ENCODE measurements around the gene SVEP1.

Gene SVEP1

DNA sequence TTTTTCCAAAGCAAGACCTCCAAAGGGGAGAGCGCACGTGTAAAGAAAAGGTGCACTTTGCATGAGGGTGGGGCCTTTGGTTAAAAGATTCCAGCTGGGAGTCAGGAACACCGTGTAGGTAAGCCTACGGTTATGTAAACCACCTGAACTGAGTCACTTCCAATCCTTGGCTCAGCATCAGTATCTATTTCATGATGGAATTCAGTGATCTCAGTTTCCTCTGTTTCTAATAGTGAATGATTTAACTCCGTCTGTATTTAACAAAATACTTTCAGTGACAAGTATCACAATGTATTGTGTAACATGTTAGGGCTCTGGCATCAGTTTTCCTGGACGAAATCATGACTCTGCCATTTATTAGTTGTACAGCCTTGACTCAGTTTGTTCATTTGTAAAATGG is 1.3 kb upstream of the SVEP1 start:
- DNase-seq (ENCODE audit: low read depth): no peak
- no peak overlapping the region for H3K4me3 ChIP-seq (ENCODE audit: low read depth, low read length)
- TF ChIP-seq, protein P1, sequence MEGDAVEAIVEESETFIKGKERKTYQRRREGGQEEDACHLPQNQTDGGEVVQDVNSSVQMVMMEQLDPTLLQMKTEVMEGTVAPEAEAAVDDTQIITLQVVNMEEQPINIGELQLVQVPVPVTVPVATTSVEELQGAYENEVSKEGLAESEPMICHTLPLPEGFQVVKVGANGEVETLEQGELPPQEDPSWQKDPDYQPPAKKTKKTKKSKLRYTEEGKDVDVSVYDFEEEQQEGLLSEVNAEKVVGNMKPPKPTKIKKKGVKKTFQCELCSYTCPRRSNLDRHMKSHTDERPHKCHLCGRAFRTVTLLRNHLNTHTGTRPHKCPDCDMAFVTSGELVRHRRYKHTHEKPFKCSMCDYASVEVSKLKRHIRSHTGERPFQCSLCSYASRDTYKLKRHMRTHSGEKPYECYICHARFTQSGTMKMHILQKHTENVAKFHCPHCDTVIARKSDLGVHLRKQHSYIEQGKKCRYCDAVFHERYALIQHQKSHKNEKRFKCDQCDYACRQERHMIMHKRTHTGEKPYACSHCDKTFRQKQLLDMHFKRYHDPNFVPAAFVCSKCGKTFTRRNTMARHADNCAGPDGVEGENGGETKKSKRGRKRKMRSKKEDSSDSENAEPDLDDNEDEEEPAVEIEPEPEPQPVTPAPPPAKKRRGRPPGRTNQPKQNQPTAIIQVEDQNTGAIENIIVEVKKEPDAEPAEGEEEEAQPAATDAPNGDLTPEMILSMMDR (conservative IDR thresholded peaks at IDR 0.05; ENCODE audit: low read depth, low read length): no peak

DNA sequence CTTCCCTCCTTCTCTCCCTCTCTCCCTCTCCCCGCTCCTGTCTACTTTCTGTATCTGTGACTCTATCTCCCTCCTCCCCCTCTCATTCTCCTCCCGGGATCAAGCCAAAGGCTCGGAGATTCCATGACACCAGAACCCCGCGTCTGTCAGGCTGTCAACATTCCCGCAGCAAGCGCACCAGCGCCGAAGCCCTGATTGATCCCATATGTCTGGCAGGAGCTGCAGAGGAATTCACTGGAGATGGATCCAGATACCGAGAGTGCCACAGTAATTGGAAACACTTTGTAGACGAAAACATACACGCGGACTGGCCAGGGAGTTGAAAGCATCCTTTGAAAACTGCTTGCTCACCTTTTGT is 300 bp upstream of the SVEP1 start:
- TF ChIP-seq, protein P1 (conservative IDR thresholded peaks at IDR 0.05; ENCODE audit: low read depth, low read length): no peak
- DNase-seq (ENCODE audit: low read depth): peak; percentile 56
- peak overlapping the region; percentile 71 for H3K4me3 ChIP-seq (ENCODE audit: low read depth, low read length)

GRCh38 chr9:110578575-110579033 is 937 bp downstream of the SVEP1 start:
- peak overlapping the region; percentile 71 for H3K4me3 ChIP-seq (ENCODE audit: low read depth, low read length)

GRCh38 chr9:110575945-110576344 is 3.6 kb downstream of the SVEP1 start:
- DNase-seq (ENCODE audit: low read depth): peak; percentile 37
- H3K4me3 ChIP-seq (ENCODE audit: low read depth, low read length): no peak overlapping the region
- TF ChIP-seq, protein P1 (conservative IDR thresholded peaks at IDR 0.05; ENCODE audit: low read depth, low read length): no peak

More at GRCh38 chr9:110578575-110579033, 937 bp downstream of the SVEP1 start:
- TF ChIP-seq, protein P1 (conservative IDR thresholded peaks at IDR 0.05; ENCODE audit: low read depth, low read length): no peak
- DNase-seq (ENCODE audit: low read depth): no peak

DNA sequence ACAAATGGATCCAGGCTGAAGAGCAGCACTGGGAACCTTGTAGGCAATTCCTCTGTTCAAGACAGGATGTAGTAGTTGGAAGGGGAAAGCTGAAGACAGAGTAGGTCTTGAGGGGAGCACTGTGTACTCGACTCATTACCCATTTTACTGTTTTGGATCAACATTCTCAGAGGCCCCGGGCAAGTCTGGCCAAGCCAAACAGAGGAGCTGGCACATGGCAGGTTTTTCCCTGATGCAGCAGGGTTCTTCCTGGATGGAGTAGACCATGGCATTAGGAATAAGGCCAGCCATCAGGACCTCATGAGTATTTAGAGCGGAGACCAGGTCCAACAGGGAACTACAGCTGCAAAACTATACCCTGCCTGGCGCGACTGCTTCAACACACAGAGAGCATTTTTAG is 4.4 kb downstream of the SVEP1 start:
- DNase-seq (ENCODE audit: low read depth): no peak
- TF ChIP-seq, protein P1 (conservative IDR thresholded peaks at IDR 0.05; ENCODE audit: low read depth, low read length): no peak
- no peak overlapping the region for H3K4me3 ChIP-seq (ENCODE audit: low read depth, low read length)

GRCh38 chr9:110573305-110573704 is 6.2 kb downstream of the SVEP1 start:
- no peak for DNase-seq (ENCODE audit: low read depth)
- TF ChIP-seq, protein P1 (conservative IDR thresholded peaks at IDR 0.05; ENCODE audit: low read depth, low read length): no peak
- no peak overlapping the region for H3K4me3 ChIP-seq (ENCODE audit: low read depth, low read length)

DNA sequence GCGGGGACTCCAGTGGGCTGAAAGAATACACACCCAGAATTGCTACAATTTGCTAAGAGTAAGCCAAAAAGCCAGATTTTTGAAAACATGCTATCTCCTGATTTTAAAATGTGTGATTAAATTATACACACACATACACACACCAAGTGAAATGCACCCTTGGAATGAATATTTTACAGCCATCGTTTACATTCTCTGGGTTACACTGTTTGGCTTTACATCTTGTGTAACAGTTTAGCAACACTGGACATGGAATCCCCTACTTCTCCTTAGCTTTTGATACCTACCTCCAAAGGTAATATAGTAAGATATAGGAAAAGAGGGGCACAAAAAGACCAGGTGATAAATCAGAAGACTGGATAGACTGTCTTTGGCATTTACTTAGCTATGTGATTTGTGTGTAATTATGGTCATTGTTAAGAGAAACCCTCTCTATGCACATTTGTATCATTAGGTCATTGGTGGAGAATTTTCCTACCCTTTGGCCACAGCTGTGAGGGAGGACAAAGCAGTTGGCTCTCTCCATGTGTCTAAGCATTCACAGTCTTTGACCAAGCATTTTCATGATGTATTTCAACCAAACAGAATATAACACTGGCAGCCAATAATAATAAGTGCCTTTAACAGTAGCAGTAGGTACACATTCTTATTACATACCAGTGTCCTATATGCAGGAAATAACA is 7.6 kb downstream of the SVEP1 start:
- DNase-seq (ENCODE audit: low read depth): peak; percentile 37
- TF ChIP-seq, protein P1 (conservative IDR thresholded peaks at IDR 0.05; ENCODE audit: low read depth, low read length): no peak
- no peak overlapping the region for H3K4me3 ChIP-seq (ENCODE audit: low read depth, low read length)

All from choroid plexus epithelial cell (primary cell).